Measurements from ENCODE around the gene IGF1R. TPM values are rescaled to one million over a fixed set of nuclear protein-coding genes. Genes with fewer than 3 reads are reported as not detected.

IGF1R gene
- total and polyA plus RNA-seq, 8 donors = 8.1 to 50.3 (median 36.0) TPM

GRCh38 chr15:98706387-98706786 is 58.0 kb downstream of the IGF1R start:
- intact Hi-C loops (cut with DNase I) = no loop called here
- Histone ChIP-seq H3K4me1 (peaks cover 0 to 19% (median 15%) of the 10 kb centered on the region in 3 donors), H3K27me3 (no peaks in the 10 kb centered on the region), H3K36me3 (peaks cover 0 to 7% (median 0%) of the 10 kb centered on the region in 3 donors), H3K27ac (no peak overlapping the region), H3K9me3 (no peaks in the 10 kb centered on the region), H3K4me3 (no peak overlapping the region)
- ATAC-seq (no peak), DNase-seq (no peak), FAIRE-seq (no peak)
- WGBS, 2 donors = 80 to 91% methylated on average over 1 of the region's 1 CpG
- no peak for TF ChIP-seq CTCF (IDR thresholded peaks at IDR 0.05)

- intact Hi-C loops (cut with DNase I) = no loop called here
- H3K4me1 ChIP-seq = peaks cover 0 to 19% (median 15%) of the 10 kb centered on the region in 3 donors
- WGBS, 2 donors = 34 to 40% methylated on average over 13 of the region's 13 CpGs
These were observed 58.6 kb downstream of the IGF1R start for GRCh38 chr15:98706986-98707385.

GRCh38 chr15:98708037-98708590 is 59.8 kb downstream of the IGF1R start:
- H3K4me3 ChIP-seq = no peak overlapping the region
- H3K9me3 ChIP-seq = no peaks in the 10 kb centered on the region
- H3K4me1 ChIP-seq = peaks cover 0 to 19% (median 15%) of the 10 kb centered on the region in 3 donors
- no peak for ATAC-seq
- DNase-seq = no peak
- no peak for FAIRE-seq
- intact Hi-C loops (cut with DNase I) = no loop called here
- H3K27ac ChIP-seq = no peak overlapping the region
- no peaks in the 10 kb centered on the region for H3K27me3 ChIP-seq
- WGBS, 2 donors = 94% methylated on average over 10 of the region's 10 CpGs
- TF ChIP-seq CTCF (IDR thresholded peaks at IDR 0.05) = no peak
- peaks cover 0 to 7% (median 0%) of the 10 kb centered on the region in 3 donors for H3K36me3 ChIP-seq

More at GRCh38 chr15:98706986-98707385, 58.6 kb downstream of the IGF1R start:
- Histone ChIP-seq H3K36me3 (peaks cover 0 to 7% (median 0%) of the 10 kb centered on the region in 3 donors), H3K9me3 (no peaks in the 10 kb centered on the region), H3K4me3 (no peak overlapping the region), H3K27me3 (no peaks in the 10 kb centered on the region), H3K27ac (no peak overlapping the region)
- FAIRE-seq (no peak), ATAC-seq (peak in 2 of 4 donors; percentile 23 to 32), DNase-seq (no peak)
- no peak for TF ChIP-seq CTCF (IDR thresholded peaks at IDR 0.05)

- no peak for FAIRE-seq
- Histone ChIP-seq H3K9me3 (no peaks in the 10 kb centered on the region), H3K4me1 (peaks cover 5 to 25% (median 22%) of the 10 kb centered on the region in 3 donors), H3K36me3 (peaks cover 0 to 7% (median 0%) of the 10 kb centered on the region in 3 donors), H3K27ac (no peak overlapping the region), H3K4me3 (no peak overlapping the region), H3K27me3 (no peaks in the 10 kb centered on the region)
- DNase-seq = no peak
- WGBS, 2 donors = 98 to 99% methylated on average over 2 of the region's 2 CpGs
- ATAC-seq = no peak
- TF ChIP-seq CTCF (IDR thresholded peaks at IDR 0.05) = no peak
- intact Hi-C loops (cut with DNase I) = no loop called here
These were observed 63.5 kb downstream of the IGF1R start for GRCh38 chr15:98711810-98712209.

GRCh38 chr15:98712845-98713584 is 64.7 kb downstream of the IGF1R start:
- H3K36me3 ChIP-seq = peaks cover 0 to 2% (median 0%) of the 10 kb centered on the region in 3 donors
- FAIRE-seq (no peak), DNase-seq (no peak), ATAC-seq (peak in 1 of 4 donors; percentile 8)
- no peak overlapping the region for H3K27ac ChIP-seq
- peaks cover 5 to 25% (median 22%) of the 10 kb centered on the region in 3 donors for H3K4me1 ChIP-seq
- WGBS, 2 donors = 84 to 86% methylated on average over 16 of the region's 16 CpGs
- H3K9me3 ChIP-seq = no peaks in the 10 kb centered on the region
- intact Hi-C loops (cut with DNase I) = no loop called here
- no peak for TF ChIP-seq CTCF (IDR thresholded peaks at IDR 0.05)
- no peaks in the 10 kb centered on the region for H3K27me3 ChIP-seq
- H3K4me3 ChIP-seq = no peak overlapping the region

Measured in pancreas (tissue), 10 donors.